SJCRH30 (cell line): ENCODE results near the gene NAV2. TPM values are rescaled to one million over a fixed set of nuclear protein-coding genes. Genes with fewer than 3 reads are reported as not detected.
"Not testable (repeated sequence)": the region's sequence is repeated elsewhere in the genome, so short reads cannot be mapped to it uniquely, and the experiment has no call there.

ENCODE experiments used
- DNase-seq, 2 experiments: peaks; one replicate each; pipeline ENCODE4 v3.0.0-alpha.2; 2015 to 2020
- H3K27ac ChIP-seq: fragments of 250-450 bp; sonication (Bioruptor Pico); 2 replicates; pipeline ENCODE4 v1.5.1; 2020; ENCODE audit warnings: mild to moderate bottlenecking, moderate library complexity
- H3K27me3 ChIP-seq: fragments of 250-450 bp; sonication (Bioruptor Pico); 2 replicates; pipeline ENCODE4 v1.5.1; 2020; ENCODE audit warnings: mild to moderate bottlenecking, moderate library complexity
- H3K36me3 ChIP-seq: fragments of 250-450 bp; sonication (Bioruptor Pico); 2 replicates; pipeline ENCODE4 v1.5.1; 2020; ENCODE audit warnings: mild to moderate bottlenecking, moderate library complexity
- H3K4me1 ChIP-seq: fragments of 250-450 bp; sonication (Bioruptor Pico); 2 replicates; pipeline ENCODE4 v1.5.1; 2020; ENCODE audit warnings: mild to moderate bottlenecking, moderate library complexity
- H3K4me3 ChIP-seq: fragments of 250-450 bp; sonication (Bioruptor Pico); 2 replicates; pipeline ENCODE4 v1.5.1; 2020; ENCODE audit warnings: mild to moderate bottlenecking, moderate library complexity
- H3K9me3 ChIP-seq: fragments of 250-450 bp; sonication (Bioruptor Pico); replicated peaks from 2 replicates; pipeline ENCODE4 v1.5.1; 2020; ENCODE audit warnings: mild to moderate bottlenecking, moderate library complexity
- total RNA-seq: library from RNA; depleted of rRNA; stranded (reverse); fragments of >200 nt; shearing (Covaris generic); gene quantifications from 2 replicates; pipeline ENCODE4 v1.2.3, GENCODE V29; 2014

Gene NAV2
- total RNA-seq, 1 experiment from 2014 or later: 73.1 TPM

DNA sequence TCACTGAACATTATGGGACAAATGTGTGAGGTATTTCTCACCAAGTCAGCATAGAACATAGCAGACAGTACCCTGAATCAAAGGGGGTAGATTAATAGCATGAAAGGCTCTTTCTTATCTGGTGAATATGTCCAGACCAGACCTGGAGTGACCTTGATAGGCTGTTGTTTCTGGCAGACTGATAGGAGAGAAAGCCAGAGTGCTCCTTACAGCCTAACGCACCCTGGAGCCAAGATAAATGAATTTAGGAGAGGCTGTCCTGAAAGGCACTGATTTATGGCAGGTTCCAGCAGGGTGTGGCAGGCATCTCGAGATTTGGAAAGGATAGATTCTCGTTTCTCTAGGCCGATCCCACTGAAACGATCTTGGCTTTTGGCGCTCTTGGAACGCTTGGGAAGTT, 243.0 kb downstream of the NAV2 start:
- Histone ChIP-seq H3K27ac (no peak overlapping the region), H3K4me1 (peaks cover 56% of the 10 kb centered on the region), H3K36me3 (peaks cover 12% of the 10 kb centered on the region; the same call in 1 of the 2 replicates), H3K4me3 (no peak overlapping the region), H3K27me3 (no peaks in the 10 kb centered on the region), H3K9me3 (no peaks in the 10 kb centered on the region)
- DNase-seq: no peak

DNA sequence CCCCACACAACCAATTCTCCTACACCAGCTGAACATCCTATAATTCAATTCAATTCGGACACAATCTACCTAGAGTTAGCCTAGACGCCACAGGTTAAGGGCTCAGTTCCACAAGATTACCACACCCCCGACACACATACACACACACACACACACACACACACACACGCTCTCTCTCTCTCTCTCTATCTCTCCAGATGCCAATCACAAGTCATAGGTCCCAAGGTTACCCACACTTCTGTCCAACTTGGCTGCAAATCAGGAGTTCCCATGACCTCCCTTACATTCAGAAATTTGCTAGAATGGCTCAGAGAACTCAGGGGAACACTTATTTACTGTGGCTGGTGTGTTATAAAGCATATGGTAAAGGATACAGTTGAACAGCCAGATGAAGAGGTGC, 243.6 kb downstream of the NAV2 start:
- no peak for DNase-seq
- no peak overlapping the region for H3K27ac ChIP-seq
- H3K9me3 ChIP-seq: no peaks in the 10 kb centered on the region
- H3K27me3 ChIP-seq: no peaks in the 10 kb centered on the region
- H3K4me1 ChIP-seq: peaks cover 54% of the 10 kb centered on the region
- peaks cover 9% of the 10 kb centered on the region; the same call in 1 of the 2 replicates for H3K36me3 ChIP-seq
- no peak overlapping the region for H3K4me3 ChIP-seq

DNA sequence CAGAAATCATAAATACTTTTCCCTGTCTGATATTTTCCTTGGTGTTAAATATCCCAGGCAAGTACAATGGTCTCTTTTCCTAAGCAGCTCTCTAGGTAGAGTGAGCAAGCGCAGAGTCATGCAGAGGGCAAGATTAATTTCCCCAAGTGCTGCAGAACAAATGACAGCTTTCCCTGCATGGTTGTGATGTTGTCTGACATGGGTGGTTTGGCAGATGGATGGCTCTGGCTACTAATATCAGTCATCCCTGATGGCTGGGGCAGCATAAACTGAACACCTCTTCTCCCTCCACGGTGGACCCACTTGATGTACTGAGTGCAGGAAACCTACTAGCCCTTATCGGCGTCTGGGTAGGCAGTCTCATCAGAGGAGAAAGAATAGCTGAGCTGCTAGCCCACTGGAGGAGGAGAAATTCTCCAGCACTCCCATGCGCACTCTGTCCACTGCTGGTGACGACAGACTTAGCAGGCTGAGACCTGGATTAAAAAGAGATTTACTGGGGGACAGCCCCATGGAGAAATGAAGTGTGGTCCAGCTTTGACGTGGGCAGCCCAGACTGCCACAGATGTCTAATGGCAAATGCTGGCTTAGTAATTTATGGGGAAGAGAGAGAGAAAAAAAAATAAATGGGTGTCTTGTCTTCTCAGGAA, 244.8 kb downstream of the NAV2 start:
- Histone ChIP-seq H3K4me1 (peaks cover 42% of the 10 kb centered on the region), H3K9me3 (no peaks in the 10 kb centered on the region), H3K4me3 (no peak overlapping the region), H3K36me3 (peaks cover 15% of the 10 kb centered on the region; the same call in 1 of the 2 replicates), H3K27me3 (no peaks in the 10 kb centered on the region), H3K27ac (peak overlapping the region; percentile 48)
- peak; percentile 69 to 86 for DNase-seq

DNA sequence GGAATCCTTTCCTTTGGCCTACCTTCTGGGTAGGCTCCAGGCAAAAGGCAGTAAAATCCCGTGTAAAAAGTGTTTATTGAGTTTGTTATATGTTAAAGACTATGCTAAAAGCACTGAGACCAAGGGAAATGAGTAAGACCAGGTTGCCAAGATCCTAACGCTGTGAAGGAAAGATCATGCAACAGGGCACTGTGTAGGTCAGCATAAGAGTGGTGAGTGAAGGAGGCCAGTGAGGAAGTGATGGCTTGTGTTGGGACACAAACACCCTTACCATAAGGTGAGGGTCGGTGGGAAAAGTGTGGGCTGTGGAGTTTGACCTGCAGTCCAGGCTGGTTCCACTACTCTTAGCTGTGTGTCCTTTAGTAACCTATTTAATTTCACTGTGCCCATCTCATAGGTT, 245.6 kb downstream of the NAV2 start:
- no peak for DNase-seq
- peak overlapping the region; percentile 48 for H3K27ac ChIP-seq
- H3K9me3 ChIP-seq: no peaks in the 10 kb centered on the region
- H3K36me3 ChIP-seq: peaks cover 15% of the 10 kb centered on the region; the same call in 1 of the 2 replicates
- peaks cover 34% of the 10 kb centered on the region for H3K4me1 ChIP-seq
- H3K4me3 ChIP-seq: no peak overlapping the region
- H3K27me3 ChIP-seq: no peaks in the 10 kb centered on the region

DNA sequence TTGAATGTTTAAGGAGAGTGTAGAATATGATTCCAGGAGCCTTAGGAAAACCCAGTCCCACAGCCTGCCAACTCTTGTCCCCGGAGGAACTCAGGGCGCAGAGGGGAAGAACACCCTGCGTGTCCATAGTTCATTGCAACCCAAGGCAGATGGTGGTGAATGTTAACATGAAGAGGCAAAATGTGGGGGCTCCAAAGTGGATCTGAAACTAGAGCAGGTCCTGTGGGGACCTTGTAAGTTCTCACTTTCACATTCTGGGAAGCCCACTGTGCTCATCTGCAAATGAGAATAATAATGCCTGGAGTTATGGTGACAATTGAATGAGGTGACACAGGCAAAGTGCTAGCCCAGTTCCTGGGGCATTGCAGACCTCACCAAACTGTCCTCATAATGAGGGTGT, 246.6 kb downstream of the NAV2 start:
- Histone ChIP-seq H3K9me3 (no peaks in the 10 kb centered on the region), H3K27me3 (no peaks in the 10 kb centered on the region), H3K4me1 (peaks cover 24% of the 10 kb centered on the region), H3K4me3 (no peak overlapping the region), H3K27ac (no peak overlapping the region), H3K36me3 (peaks cover 15% of the 10 kb centered on the region; the same call in 1 of the 2 replicates)
- no peak for DNase-seq

DNA sequence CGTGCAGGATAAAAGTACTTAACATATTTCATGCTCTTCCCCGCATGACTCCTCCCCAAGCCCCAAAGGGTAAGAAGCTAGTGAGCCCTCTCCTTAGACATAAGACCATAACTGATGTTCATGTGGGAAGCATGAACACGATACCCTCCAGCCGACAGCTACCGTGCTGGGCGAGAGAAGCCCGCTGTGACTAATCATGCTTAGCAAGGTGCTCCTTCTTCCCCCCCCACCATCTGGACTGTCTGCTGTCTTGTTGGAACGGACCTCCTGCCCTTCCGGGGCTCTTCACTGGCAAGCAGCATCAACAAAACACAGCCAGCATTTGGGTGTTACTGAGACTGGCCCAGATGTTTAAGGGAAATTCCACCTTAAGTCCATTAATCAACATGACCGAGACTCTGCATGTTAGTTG, 247.0 kb downstream of the NAV2 start:
- Histone ChIP-seq H3K9me3 (no peaks in the 10 kb centered on the region), H3K4me1 (peaks cover 21% of the 10 kb centered on the region), H3K4me3 (no peak overlapping the region), H3K27ac (no peak overlapping the region), H3K36me3 (peaks cover 15% of the 10 kb centered on the region; the same call in 1 of the 2 replicates), H3K27me3 (no peaks in the 10 kb centered on the region)
- peak in 1 of 2 experiments; percentile 50 for DNase-seq

DNA sequence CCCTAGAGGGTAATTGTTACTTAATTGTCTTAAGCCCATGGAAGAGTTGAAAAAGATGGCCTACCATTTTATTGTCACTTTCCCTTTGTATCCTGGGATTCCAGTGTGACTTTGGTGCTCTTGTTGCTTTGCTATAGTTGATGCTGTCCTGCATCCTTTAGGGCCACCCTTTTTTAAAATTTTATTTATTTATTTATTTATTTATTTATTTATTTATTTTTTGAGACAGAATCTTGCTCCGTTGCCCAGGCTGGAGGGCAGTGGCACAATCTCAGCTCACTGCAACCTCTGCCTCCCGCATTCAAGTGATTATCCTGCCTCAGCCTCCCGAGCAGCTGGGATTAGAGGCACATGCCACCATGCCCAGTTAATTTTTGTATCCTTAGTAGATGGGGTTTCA, 247.8 kb downstream of the NAV2 start:
- peaks cover 22% of the 10 kb centered on the region for H3K4me1 ChIP-seq
- H3K27ac ChIP-seq, H3K4me3 ChIP-seq, H3K27me3 ChIP-seq, DNase-seq, H3K9me3 ChIP-seq: not testable (repeated sequence)
- peaks cover 17% of the 10 kb centered on the region for H3K36me3 ChIP-seq

DNA sequence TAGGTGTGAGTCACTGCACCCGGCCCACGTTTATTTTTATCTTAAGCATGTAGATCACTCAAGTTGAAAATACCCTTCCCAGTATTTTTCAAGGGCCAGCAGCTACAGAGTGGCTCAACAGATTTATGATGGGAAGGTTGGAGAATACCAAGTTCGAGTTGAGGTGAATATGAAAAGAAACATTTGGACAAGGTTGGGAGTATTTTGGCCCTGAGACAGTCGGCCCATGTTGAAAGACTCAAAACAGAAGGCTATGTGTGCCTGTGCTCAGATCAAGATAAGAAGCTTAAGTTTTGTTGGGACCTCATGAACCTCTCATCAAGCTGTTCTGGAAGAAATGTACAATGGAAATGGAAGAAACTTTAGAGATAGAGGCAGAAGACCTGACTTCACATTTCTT, 248.6 kb downstream of the NAV2 start:
- no peaks in the 10 kb centered on the region for H3K27me3 ChIP-seq
- no peak for DNase-seq
- H3K27ac ChIP-seq: no peak overlapping the region
- no peaks in the 10 kb centered on the region for H3K9me3 ChIP-seq
- peaks cover 30% of the 10 kb centered on the region for H3K4me1 ChIP-seq
- no peak overlapping the region for H3K4me3 ChIP-seq
- H3K36me3 ChIP-seq: peaks cover 17% of the 10 kb centered on the region

DNA sequence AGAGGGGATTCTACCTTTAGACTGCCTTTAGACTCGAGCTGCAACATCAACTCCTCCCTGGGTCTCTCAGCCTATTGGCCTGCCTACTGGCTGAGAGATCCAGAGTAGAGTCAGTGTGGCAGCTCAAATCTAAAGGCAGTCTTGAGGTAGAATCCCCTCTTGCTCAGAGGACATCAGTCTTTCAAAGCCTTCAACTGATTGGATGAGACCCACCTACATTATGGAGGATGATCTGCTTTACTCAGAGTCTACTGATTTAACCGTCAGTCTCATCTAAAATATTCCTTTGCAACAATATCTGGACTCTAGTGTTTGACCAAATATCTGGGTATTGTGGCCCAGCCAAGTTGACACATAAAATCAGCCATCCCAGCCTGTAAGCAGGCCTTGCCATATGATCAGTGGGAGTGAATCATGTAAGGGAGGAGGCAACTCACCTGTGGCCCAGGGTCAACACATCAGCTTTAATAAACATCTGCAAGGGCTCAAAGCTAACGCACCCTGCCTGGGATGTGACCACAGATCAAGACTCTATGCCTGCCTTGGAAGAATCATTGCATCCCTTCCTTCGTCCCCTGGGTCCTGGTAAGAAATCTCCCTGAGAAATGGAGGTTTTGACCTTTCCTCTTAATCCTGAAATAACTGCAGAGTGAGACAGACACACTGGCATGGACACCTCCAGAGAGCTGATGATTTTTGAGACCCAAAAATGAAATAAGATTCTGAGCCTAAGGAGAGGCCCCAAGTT, 249.6 kb downstream of the NAV2 start:
- Histone ChIP-seq H3K27ac (no peak overlapping the region), H3K9me3 (no peaks in the 10 kb centered on the region), H3K4me1 (peaks cover 31% of the 10 kb centered on the region), H3K27me3 (no peaks in the 10 kb centered on the region), H3K36me3 (peaks cover 17% of the 10 kb centered on the region), H3K4me3 (no peak overlapping the region)
- no peak for DNase-seq

DNA sequence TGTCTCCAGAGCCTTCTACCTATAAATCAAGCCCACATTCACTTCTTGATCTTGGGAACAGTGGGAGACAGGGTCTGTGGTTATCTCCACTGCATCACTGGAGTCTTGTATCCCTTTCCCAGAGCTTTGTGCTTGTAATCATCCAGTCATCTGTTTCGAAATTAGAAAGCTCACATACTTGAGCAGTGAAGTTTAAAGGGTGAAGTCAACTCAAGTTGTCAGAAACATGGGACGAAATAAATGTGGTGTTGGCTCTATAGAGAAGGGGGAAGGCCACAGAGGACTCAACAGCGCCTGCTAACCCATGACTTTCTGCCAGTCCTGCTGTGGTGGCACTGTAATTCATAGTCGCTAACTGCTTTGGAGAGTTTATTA, 250.2 kb downstream of the NAV2 start:
- peaks cover 20% of the 10 kb centered on the region for H3K36me3 ChIP-seq
- no peak overlapping the region for H3K4me3 ChIP-seq
- no peak for DNase-seq
- H3K9me3 ChIP-seq: no peaks in the 10 kb centered on the region; the same call in 1 of the 2 replicates
- no peak overlapping the region for H3K27ac ChIP-seq
- H3K27me3 ChIP-seq: no peaks in the 10 kb centered on the region
- H3K4me1 ChIP-seq: peaks cover 31% of the 10 kb centered on the region

DNA sequence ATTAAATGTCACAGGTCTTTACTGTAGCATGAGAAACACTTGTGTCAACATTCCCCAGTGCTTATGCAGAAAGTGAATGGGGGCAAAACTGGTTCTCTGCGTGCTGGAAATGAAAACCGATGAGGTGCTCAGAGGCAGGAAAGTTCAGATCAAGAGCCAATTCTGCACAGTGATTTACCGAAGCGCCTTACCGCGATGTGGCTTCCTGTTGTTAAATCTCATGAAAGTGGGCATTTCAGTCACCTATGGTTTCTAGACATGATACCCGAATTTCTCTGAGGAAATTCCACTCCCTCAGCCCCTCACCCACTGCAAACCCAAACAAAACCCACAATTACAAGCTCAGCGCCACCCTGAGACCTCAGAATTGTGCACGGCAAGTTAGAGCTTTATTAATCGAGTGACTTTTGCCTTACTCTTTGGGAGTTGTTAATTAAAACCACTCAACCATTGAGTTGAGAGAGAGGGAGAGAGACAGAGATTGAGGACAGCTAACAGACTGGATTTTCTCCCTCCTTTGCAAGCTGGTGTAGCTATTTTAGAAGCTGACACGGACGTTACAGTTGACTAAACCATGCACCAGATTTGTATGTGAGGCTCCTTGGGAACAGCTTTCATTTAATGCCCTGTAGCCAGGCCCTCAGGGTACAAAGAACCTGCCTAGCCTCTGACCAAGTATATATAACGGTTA, 251.2 kb downstream of the NAV2 start:
- Histone ChIP-seq H3K4me3 (no peak overlapping the region), H3K4me1 (peaks cover 21% of the 10 kb centered on the region), H3K27me3 (no peaks in the 10 kb centered on the region), H3K27ac (no peak overlapping the region), H3K36me3 (peaks cover 25% of the 10 kb centered on the region), H3K9me3 (no peaks in the 10 kb centered on the region; the same call in 1 of the 2 replicates)
- DNase-seq: no peak

DNA sequence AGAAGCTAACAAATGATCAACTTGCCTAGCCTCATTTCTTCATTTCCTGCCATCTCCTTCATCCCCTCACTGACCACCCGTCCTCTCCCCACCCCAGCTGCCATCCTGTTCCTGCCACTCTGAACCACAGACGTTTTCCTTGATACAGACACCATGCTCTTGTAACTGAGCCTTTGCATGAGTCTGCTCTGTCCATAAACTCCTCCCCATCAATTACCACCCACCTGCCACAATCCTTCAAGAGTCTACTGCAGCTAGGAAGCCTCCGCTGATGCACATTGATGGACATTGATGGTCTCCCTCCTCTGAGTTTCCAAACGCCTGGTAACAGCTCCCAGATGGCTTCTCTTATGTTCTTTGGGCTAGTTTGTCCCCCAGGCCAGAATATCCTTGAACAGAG, 253.8 kb downstream of the NAV2 start:
- DNase-seq: peak; percentile 94 to 97
- Histone ChIP-seq H3K36me3 (peaks cover 19% of the 10 kb centered on the region), H3K4me1 (peaks cover 21% of the 10 kb centered on the region), H3K27ac (peak overlapping the region; percentile 36), H3K4me3 (no peak overlapping the region), H3K27me3 (no peaks in the 10 kb centered on the region), H3K9me3 (no peaks in the 10 kb centered on the region; the same call in 1 of the 2 replicates)

DNA sequence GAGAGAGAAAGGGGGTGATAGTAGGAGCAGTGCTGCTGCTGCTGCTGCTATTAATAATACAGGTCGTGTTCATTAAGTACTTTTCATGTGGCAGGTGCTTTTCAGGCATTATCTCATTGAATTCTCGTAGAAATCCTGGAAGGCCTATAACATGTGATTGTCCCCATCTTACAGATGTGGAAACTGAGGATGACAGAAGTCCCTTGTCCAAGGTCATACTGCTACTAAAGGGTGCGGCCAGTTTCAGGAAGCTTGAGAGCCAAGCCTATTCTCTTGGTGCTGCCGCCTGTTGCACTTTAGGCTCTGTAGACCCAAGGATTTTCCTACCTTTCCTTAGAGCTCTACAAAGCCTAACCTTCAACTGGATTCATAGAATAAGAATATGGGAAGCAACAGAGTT, 254.3 kb downstream of the NAV2 start:
- no peaks in the 10 kb centered on the region; the same call in 1 of the 2 replicates for H3K9me3 ChIP-seq
- no peaks in the 10 kb centered on the region for H3K27me3 ChIP-seq
- H3K4me1 ChIP-seq: peaks cover 23% of the 10 kb centered on the region
- peaks cover 14% of the 10 kb centered on the region for H3K36me3 ChIP-seq
- no peak overlapping the region for H3K4me3 ChIP-seq
- H3K27ac ChIP-seq: peak overlapping the region; percentile 36
- DNase-seq: no peak

DNA sequence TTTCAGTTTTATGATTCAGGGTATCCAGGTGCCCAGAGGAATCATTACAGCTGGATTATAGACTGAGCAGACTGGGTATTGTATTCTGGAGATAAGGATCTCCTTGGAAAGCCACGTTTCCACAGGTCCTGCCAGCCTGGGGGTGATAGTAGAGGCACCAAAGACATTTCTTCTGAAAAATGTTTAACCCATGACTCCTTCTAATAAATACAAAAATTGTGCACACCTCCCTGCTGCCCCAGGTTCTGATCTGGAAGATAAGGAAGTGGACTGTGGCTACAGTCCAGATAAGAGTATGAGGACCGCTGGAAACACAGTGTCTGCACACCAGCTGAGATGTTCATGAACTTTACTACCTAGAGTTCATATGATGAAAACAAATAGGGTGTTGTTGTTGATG, 255.2 kb downstream of the NAV2 start:
- Histone ChIP-seq H3K27ac (no peak overlapping the region), H3K4me1 (peaks cover 28% of the 10 kb centered on the region), H3K36me3 (peaks cover 14% of the 10 kb centered on the region), H3K27me3 (no peaks in the 10 kb centered on the region), H3K4me3 (no peak overlapping the region), H3K9me3 (no peaks in the 10 kb centered on the region; the same call in 1 of the 2 replicates)
- DNase-seq: no peak

DNA sequence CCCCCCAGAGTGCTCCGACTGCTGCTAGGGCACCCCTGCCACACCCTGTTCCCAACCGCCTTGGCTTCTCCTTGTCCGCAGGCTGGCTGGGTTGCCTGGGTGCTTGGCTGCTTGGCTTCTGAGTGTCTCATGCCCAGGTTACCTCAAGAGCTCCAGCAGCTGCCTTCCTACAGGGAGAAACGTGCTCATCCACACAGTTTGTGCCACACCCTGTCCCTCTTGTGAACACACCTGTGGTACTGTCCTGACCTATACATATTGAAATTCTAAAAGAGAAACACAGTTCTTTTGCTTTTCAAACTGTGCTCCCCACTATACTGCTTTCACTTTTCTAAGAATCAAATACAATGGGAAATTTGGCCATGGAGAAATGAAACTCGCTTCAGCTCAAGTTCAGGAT, 256.2 kb downstream of the NAV2 start:
- no peak overlapping the region for H3K4me3 ChIP-seq
- no peaks in the 10 kb centered on the region; the same call in 1 of the 2 replicates for H3K9me3 ChIP-seq
- no peak overlapping the region for H3K27ac ChIP-seq
- peaks cover 28% of the 10 kb centered on the region for H3K4me1 ChIP-seq
- no peaks in the 10 kb centered on the region for H3K27me3 ChIP-seq
- peaks cover 14% of the 10 kb centered on the region for H3K36me3 ChIP-seq
- no peak for DNase-seq
